HEK293T (cell line): ENCODE results near the gene NFKBIB.
"Not testable (repeated sequence)": the region's sequence is repeated elsewhere in the genome, so short reads cannot be mapped to it uniquely, and the experiment has no call there.

Source experiments
- CTCF ChIA-PET: fragments of 350-600 bp; formaldehyde crosslinking; extraction: SDS; loops from one replicate; lab custom pipeline; 2021; ENCODE audit warnings: antibody characterized with exemption, inconsistent platforms; lab: Yijun Ruan, JAX
- POLR2A ChIA-PET: fragments of 350-600 bp; formaldehyde crosslinking; extraction: SDS; loops from one replicate; lab custom pipeline; 2020; ENCODE audit warnings: antibody characterized with exemption, inconsistent platforms; lab: Yijun Ruan, JAX
- DNase-seq: peaks from one replicate; pipeline ENCODE4 v3.0.0; 2012; ENCODE audit warnings: mixed read lengths; ENCODE audit errors: extremely low spot score
- ARNT ChIP-seq: fragments of 450-650 bp; IDR thresholded peaks from 2 replicates; pipeline ENCODE4 v1.6.1; 2017; ENCODE audit warnings: mild to moderate bottlenecking
- BHLHE40 ChIP-seq: fragments of 450-650 bp; IDR thresholded peaks from 2 replicates; pipeline ENCODE4 v1.6.1; 2016; ENCODE audit warnings: mild to moderate bottlenecking, moderate library complexity, borderline replicate concordance
- CTBP1 ChIP-seq: fragments of 450-650 bp; IDR thresholded peaks from 2 replicates; pipeline ENCODE4 v1.6.1; 2016; ENCODE audit warnings: borderline replicate concordance
- ELF4 ChIP-seq: fragments of 450-650 bp; IDR thresholded peaks from 2 replicates; pipeline ENCODE4 v1.6.1; 2017; ENCODE audit warnings: antibody characterized with exemption
- FOXA1 ChIP-seq: fragments of 450-650 bp; IDR thresholded peaks from 2 replicates; pipeline ENCODE4 v1.6.1; 2016; ENCODE audit warnings: mild to moderate bottlenecking
- FOXK2 ChIP-seq: fragments of 450-650 bp; IDR thresholded peaks from 2 replicates; pipeline ENCODE4 v1.6.1; 2016; ENCODE audit warnings: mild to moderate bottlenecking
- HDGF ChIP-seq: fragments of 450-650 bp; IDR thresholded peaks from 2 replicates; pipeline ENCODE4 v1.6.1; 2017; ENCODE audit warnings: antibody characterized with exemption, borderline replicate concordance
- L3MBTL2 ChIP-seq: fragments of 450-650 bp; conservative IDR thresholded peaks from 2 replicates; pipeline ENCODE4 v1.6.1; 2016; ENCODE audit warnings: mild to moderate bottlenecking
- LEF1 ChIP-seq: fragments of 450-650 bp; IDR thresholded peaks from 2 replicates; pipeline ENCODE4 v1.6.1; 2017; ENCODE audit warnings: mild to moderate bottlenecking, borderline replicate concordance
- NFRKB ChIP-seq: fragments of 450-650 bp; IDR thresholded peaks from 2 replicates; pipeline ENCODE4 v1.6.1; 2016; ENCODE audit warnings: mild to moderate bottlenecking, moderate library complexity
- PKNOX1 ChIP-seq: fragments of 450-650 bp; IDR thresholded peaks from 2 replicates; pipeline ENCODE4 v1.6.1; 2016
- SP1 ChIP-seq: fragments of 450-650 bp; IDR thresholded peaks from 2 replicates; pipeline ENCODE4 v1.6.1; 2017
- SUZ12 ChIP-seq: fragments of 450-650 bp; IDR thresholded peaks from 2 replicates; pipeline ENCODE4 v1.6.1; 2016; ENCODE audit warnings: mild to moderate bottlenecking
- TARDBP ChIP-seq: fragments of 450-650 bp; IDR thresholded peaks from 2 replicates; pipeline ENCODE4 v1.6.1; 2016
- ZNF384 ChIP-seq: fragments of 450-650 bp; IDR thresholded peaks from 2 replicates; pipeline ENCODE4 v1.6.1; 2016

The NFKBIB gene

GRCh38 chr19:38853214-38853613 lies 46.6 kb upstream of the NFKBIB start:
- ChIA-PET CTCF (no interaction called here), POLR2A (interaction anchor here (1.0 to 2.3 kb wide), 5 partner anchors 10 to 77 kb away, joined by 3 to 14 read pairs (median 4); partner anchors contain the start of genes MRPS12, NFKBIB, SARS2 and SIRT2)
- DNase-seq, result no peak
- no peak for TF ChIP-seq TARDBP

DNA sequence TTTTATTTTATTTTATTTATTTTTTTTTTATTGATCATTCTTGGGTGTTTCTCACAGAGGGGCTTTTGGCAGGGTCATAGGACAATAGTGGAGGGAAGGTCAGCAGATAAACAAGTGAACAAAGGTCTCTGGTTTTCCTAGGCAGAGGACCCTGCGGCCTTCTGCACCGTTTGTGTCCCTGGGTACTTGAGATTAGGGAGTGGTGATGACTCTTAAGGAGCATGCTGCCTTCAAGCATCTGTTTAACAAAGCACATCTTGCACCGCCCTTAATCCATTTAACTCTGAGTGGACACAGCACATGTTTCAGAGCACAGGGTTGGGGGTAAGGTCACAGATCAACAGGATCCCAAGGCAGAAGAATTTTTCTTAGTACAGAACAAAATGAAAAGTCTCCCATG lies 44.8 kb upstream of the NFKBIB start:
- CTCF ChIA-PET, POLR2A ChIA-PET, DNase-seq: not testable (repeated sequence)

DNA sequence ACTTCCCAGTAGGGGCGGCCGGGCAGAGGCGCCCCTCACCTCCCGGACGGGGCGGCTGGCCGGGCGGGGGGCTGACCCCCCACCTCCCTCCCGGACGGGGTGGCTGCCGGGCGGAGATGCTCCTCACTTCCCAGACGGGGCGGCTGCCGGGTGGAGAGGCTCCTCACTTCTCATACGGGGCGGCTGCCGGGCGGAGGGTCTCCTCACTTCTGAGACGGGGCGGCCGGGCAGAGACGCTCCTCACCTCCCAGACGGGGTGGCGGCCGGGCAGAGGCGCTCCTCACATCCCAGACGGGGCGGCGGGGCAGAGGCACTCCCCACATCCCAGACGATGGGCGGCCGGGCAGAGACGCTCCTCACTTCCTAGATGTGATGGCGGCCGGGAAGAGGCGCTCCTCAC lies 44.0 kb upstream of the NFKBIB start:
- DNase-seq, POLR2A ChIA-PET, CTCF ChIA-PET: not testable (repeated sequence)

DNA sequence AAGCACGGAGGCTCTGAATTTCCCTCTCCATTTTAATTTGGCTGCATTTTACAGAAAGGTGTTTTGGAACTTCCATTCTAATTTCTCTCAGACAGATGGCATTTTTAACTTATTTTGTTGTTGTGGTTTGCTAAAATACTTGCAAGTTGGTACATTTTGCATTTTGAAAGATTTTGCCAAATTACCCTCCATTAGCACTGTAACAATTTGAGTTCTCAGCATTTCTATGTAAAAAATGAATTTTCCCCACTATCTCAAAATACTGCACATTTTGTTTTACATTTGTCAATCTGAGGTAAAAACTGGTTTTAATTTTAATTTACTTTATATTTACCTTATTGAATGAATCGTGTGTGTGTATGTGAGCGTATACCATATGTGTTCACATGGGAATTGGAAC lies 43.0 kb upstream of the NFKBIB start:
- TF ChIP-seq ELF4 (no peak), ZNF384 (no peak), FOXA1 (no peak), BHLHE40 (no peak), FOXK2 (no peak), CTBP1 (no peak), ARNT (no peak), LEF1 (no peak), PKNOX1 (no peak), NFRKB (no peak), L3MBTL2 (no peak), HDGF (no peak), SP1 (no peak)
- DNase-seq, result no peak
- CTCF ChIA-PET, result no interaction called here
- POLR2A ChIA-PET, result no interaction called here

GRCh38 chr19:38859631-38860204 lies 40.1 kb upstream of the NFKBIB start:
- CTCF ChIA-PET, result interaction anchor here (0.7 kb wide), 1 partner anchor 29 kb away, joined by 3 read pairs; no protein-coding TSS in a partner anchor
- DNase-seq, POLR2A ChIA-PET: not testable (repeated sequence)

DNA sequence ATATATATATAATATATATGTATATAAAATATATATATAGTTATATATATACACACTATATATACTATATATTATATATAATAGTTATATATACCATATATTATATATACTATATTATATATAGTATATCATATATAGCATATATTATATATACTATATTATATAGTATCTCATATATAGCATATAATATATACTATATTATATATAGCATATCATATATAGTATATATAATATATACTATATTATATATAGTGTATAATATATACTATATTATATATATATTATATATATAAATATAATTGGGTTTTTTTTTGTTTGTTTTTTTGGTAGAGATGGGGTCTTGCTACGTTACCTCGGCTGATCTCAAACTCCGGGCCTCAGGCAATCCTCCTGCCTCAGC lies 38.4 kb upstream of the NFKBIB start:
- DNase-seq, result no peak
- CTCF ChIA-PET, result no interaction called here
- TF ChIP-seq SUZ12 (no peak), SP1 (no peak), ZNF384 (no peak)
- POLR2A ChIA-PET, result no interaction called here

GRCh38 chr19:38862321-38863059 lies 37.3 kb upstream of the NFKBIB start:
- TF ChIP-seq ARNT, result no peak
- TF ChIP-seq ELF4, result no peak
- TF ChIP-seq PKNOX1, result peak; percentile 93
- peak; percentile 49 for TF ChIP-seq L3MBTL2
- DNase-seq, result no peak
- POLR2A ChIA-PET, result interaction anchor here (1.1 to 2.1 kb wide), 3 partner anchors 10 to 15 kb away, joined by 3 to 14 read pairs (median 10); partner anchors contain the start of gene RINL
- CTCF ChIA-PET, result interaction anchor here (2.0 kb wide), 1 partner anchor 25 kb away, joined by 7 read pairs; no protein-coding TSS in a partner anchor

DNA sequence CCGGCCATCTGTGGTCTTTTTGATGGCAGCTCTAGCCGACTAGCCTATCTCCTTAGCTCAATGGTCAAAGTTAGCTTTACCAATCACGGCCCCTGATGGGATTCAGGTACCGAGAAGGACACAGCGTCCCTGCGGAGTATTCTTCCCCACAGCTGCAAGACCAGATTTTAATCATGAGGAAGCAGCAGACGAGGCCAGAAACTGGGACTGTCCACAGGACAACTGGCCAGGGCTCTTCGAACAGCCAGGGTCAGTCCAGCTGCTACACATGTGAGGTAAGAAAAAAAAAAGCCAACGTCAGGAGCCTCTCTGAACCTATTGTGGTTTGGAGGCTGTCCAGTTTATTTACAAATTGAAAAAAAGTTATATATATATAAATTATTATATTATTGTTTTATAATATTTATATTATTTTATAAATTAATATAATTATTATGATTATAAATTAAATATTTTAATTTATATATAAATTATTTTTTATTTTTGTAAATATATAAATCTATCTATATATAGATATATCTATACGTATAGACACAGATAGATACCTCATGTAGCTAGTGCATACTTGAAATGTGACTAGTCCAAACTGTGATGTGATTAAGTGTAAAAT lies 32.5 kb upstream of the NFKBIB start:
- POLR2A ChIA-PET, result interaction anchor here (2.3 kb wide), 1 partner anchor 16 kb away, joined by 9 read pairs; no protein-coding TSS in a partner anchor
- no peak for TF ChIP-seq ZNF384
- TF ChIP-seq CTBP1, result no peak
- TF ChIP-seq FOXK2, result no peak
- no peak for TF ChIP-seq PKNOX1
- DNase-seq, result no peak
- CTCF ChIA-PET, result interaction anchor here (0.6 to 2.2 kb wide), 3 partner anchors 9 to 89 kb away, joined by 3 to 13 read pairs (median 11); no protein-coding TSS in a partner anchor
